GM21381 (cell line): ENCODE measurements around the gene IRS1.

Source experiments
- ATAC-seq: cut with Tn5 transposase; IDR thresholded peaks from one replicate; pipeline ENCODE4 v1.9.1; 2021; ENCODE audit warnings: mild to moderate bottlenecking, moderate library complexity; ENCODE audit not compliant: unreplicated experiment

The IRS1 gene

DNA sequence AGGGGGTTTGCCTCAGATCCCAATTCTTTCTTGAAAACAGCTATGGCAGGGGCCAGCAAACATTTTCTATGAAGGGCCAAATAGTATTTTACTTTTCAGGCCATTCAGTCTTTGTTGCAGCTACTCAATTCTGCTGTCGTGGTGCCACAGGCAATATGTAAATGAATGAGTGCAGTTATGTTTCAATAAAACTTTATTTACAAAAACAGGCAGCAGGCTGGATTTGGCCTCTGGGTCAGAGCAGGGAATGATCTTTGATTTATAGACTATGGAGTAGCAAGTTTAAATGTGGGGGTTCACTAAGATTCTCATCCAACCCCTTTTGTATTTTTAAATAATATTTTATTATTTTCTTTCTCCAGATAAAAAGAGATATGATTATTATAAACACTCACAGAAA is 72.4 kb downstream of the IRS1 start:
- ATAC-seq, result no peak

DNA sequence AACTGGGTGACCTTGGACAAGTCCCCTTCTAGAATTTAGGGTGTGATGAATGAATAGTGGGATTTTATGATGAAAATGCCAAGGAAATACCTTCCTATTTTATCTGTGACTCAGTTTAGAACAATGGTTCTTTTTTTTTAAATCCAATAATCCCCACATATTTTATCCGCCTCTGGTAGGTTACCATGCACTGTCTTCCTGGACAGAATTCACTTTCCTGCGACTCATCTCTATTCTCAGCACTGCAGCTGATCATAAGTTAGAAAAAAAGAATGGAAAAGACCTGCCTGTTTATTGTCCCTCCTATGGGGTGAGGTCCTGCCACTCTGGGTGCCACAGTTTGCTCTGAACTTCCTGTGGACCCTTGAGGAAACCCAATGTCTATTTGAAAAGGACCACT is 73.1 kb downstream of the IRS1 start:
- no peak for ATAC-seq

DNA sequence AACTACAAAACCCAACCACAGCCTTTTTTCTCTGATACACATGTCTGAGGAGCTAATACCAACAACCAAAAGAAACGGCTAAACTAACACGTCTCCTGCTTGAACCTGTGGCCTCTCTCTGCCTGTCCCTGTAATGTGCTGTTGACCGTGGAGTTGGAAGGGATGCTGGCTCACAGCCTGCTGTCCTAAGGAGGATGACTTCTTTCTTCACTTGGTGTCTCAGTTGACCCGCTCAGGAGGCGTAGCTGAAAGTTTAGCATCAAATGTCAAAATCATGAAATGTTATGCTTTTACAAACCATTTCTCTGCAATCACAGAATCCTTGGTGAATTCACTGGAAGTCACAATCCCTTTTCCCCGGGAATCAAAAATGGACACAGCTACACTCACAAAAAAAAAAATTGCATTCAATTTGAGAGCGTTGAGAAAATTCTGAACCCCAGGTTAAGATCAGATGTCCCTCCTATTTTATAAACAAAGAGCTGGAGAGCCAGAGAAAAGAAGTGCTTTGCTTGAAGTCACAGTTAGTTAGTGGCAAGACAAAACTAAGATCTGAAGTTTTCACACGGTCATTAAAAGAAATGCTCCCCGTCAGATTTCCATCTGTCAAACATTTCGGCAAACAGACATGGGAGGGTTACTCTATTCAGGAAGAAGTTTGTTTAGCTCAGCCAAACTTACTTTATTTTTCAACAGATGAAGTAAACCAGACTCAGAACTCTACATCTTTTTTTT is 74.3 kb downstream of the IRS1 start:
- ATAC-seq, result no peak

DNA sequence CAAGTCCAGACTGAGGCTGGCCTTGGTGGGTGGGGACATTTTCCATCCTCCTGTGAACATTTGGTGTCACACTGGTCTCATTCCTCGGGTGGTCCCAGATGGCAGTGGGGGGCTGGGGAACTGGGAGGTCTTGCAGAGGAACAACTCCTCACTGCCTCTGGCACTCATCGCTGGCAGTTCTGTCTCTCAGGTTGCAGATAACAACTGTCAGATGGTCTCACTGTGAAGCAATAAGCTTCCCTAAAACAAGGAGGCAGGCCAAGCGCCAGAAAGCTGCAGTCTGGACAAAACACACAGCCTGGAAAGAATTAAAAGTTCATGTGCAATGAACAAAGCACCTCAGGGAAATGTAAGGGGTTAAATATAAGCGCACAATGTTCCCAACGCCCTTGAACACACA is 78.1 kb downstream of the IRS1 start:
- no peak for ATAC-seq

DNA sequence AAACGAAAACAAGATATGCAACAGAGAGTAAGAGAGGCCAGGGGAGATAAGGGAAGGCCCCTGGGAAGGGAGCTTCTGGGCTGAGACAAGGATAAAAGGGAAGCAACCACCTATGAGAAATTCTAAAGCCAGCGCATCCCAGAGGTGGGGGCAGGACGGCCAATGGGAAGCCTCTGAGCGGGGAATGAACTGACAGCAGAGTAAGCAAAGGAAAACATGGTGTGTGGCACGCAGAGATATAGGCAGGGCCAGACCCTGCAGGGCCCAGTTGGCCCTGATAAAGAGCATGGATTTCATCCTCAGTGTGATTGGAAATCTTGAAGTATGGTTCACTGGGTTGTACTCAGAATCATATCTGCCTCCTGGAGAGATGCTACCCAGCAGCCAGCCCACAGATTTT is 78.7 kb downstream of the IRS1 start:
- ATAC-seq, result no peak

DNA sequence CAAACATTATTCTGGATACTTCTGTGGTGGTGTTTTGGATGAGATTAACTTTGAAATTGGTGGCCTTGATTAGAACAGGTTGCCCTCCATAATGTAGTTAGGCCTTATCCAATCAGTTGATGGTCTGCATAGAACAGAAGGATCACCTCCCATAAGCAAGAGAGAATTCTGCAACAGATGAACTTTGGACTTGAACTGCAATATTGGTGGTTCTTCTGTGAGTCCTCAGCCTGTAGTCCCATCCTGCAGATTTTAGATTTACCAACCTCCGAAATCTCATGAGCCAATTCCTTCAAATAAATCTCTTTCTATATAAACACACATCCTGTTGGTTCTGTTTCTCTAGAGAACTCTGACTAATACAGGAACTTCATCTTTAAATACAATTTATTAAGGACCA is 81.9 kb downstream of the IRS1 start:
- ATAC-seq, result no peak

DNA sequence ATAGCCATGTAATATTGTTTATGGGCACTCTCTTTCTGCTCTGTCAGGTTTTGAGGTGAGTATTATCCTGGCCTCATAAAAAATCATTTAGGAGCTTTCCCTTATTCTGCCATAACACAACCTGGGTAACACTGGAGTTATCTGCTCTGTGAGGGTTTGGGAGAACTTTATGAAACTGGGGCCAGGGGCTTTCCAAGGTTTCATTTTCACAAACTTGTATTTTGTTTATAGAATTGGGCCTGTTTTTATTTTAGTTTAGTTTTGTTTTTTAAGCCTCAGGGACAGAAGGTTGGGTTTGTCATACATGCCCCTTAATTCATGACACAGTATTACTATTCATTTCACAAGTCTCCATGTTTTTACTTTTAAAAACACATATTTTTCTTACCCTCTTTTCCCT is 83.5 kb downstream of the IRS1 start:
- no peak for ATAC-seq

DNA sequence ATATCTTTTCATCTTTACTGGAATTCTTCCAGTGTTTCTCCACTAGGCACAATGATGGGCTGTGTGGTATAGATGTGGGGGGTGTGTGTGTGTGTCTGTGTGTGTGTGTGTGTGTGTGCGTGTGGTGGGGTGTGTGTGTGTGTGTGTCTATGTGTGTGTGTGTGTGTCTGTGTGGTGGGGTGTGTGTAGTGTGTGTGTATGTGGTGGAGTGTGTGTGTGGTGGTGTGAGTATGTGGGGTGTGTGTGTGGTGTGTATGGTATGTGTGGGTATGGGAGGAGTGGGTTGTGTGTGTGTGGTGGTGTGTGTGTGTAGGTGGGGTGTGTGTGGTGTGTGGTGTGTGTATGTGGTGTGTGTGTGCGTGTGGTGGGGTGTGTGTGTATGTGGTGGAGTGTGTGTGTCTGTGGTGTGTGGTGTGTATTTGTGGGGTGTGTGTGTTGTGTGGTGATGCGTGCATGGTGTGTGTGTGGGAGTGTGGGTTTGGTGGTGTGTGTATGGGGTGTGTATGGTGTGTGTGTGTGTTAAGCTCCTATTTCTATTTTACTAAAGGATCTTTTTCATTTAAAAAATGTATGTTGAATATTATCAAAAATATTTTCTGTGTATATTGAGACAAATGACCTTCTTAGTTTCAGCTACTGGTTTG is 84.2 kb downstream of the IRS1 start:
- ATAC-seq, result no peak

DNA sequence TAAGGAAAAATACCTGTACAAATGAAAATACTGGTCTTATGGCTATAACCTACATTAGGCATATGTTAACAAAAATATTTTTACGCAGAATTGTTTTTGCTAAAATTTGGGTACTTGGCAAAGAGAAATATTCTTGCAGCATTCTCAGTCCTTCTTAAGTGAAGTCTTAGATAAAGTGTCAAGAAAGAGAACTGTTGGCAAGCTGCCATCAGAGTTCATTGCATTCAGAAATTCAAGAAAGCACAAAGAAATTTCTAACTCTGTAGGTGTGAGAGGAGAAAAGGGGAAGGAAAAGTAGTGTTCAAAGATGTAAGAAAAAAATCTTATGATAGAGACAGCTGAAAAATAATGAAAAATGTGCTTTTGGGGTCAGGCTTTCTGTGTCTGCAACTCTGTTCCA is 86.7 kb downstream of the IRS1 start:
- no peak for ATAC-seq

DNA sequence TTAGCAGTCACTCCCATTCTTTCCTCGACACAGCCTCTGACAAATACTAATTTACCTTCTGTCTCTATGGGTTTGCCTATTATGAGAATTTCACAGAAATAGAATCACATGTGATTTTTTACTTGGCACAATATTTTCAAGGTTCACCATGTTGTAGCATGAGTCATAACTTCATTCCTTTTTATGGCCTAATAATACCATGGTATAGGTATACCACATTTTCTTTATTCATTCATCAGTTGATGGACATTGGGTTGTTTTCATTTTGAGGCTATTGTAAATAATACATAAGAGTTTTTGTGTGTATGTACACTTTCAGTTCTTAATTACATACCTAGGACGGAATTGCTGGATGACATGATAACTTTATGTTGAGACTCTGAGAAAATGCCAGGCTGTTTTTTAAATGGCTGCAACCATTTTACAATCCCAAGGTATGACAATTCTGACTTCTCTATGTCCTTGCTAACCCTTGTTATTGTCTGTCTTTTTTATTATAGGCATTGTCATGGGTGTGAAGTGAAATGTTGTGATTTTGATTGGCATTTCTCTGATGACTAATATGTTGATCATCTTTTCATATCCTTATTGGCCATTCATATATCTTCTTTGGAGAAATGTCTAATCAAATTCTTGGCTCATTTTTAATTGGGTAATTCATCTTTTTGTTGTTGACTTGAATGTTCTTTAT is 87.9 kb downstream of the IRS1 start:
- no peak for ATAC-seq

DNA sequence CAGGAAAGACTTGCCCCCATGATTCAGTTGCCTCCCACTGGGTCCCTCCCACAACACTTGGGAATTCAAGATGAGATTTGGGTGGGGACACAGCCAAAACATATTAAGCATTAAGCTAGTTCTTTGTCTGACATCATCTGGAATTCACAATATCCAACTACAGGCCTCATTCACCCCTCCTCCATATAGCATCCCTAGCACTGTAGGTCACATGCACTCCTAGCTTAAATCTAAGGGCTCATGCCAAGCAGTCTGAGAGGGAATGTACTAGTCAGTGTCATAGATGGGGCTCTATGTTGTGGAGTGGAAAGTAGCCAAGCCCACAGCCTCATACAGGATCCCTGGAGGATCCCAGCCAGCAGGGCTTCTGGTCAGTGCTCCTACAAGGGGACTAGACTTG is 92.1 kb downstream of the IRS1 start:
- no peak for ATAC-seq

DNA sequence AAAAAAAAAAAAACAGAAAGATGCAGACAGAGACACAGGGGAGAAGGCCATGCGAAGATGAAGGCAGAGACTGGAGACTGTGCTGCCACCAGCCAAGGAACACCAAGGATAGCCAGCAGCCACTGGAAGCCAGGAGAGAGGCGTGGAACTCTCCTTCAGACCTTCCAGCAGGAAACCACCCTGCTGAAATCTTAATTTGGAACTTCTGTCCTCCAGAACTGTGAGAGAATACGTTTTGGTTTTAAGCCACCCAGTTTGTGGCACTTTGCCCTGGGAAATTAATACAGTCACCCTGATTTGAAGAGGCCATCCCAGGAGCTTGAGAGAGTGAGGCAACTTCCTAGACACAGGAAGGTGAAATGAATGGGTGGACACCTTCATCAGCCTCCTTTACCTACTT is 93.7 kb downstream of the IRS1 start:
- ATAC-seq, result no peak

DNA sequence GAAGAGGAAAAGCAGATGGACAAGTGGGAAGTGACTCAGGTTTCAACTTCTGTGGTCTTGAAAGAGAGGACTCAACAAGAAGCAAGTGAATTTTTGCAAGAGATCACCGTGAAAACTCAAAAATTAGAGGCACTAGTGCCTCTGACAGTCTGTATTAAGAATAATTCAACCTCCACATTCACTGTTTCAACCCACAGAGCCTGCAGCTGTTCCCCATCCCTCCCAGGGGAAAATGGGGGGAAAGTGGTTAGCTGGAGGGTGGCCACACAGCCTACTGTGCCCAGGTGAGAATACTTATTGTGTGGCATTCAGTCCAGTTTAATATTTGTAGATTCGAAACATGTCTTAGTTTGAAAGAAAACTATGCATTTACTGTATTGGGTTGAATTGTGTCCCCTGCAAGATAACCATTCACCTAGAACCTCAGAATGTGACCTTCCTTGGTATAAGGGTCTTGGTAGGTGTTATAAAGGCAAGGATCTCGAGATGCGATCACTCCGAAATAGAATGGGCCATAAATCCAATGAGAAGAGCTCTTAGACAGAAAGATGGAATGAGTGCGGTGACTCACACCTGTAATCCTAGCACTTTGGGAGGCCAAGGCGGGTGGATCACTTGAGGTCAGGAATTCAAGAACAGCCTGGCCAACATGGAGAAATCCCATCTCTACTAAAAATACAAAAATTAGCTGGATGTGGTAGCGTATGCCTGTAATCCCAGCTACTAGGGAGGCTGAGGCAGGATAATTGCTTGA is 94.3 kb downstream of the IRS1 start:
- no peak for ATAC-seq

DNA sequence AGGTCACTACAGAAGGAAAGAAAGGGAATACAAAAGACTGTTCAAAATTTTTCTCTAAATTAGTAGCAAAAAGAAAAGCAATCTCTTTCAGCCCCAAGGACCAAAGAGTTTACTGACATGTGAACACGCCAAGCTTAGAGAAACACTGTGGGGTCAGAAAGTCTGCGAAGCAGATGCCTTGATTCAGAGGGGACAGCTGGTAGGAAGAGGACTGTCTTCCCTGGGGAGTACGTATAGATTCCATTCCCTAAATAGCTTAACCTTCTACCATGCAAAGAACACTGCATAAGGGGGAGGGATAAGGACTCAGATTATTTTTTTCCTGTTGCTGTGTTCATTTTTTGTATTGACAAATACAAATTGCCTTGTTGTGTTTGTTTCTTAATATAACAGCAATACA is 96.1 kb downstream of the IRS1 start:
- ATAC-seq, result no peak

DNA sequence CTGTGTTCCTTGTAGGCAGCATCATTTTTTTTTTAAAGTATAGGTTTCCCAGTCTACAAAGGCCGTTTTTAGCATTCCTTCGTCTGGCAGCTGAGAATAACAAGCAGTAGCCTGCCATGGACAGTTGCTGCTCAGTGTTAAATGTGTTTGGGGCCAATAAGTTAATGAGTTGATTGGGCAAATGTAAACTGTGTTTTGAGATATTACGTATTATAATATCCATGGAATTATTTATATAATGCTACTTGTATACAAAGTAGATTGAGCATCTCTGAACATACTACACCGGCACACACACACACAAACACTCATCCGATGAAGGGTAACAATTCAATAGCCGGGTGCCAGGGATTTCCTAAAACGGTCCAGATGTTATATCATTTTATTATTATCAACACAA is 97.2 kb downstream of the IRS1 start:
- no peak for ATAC-seq

DNA sequence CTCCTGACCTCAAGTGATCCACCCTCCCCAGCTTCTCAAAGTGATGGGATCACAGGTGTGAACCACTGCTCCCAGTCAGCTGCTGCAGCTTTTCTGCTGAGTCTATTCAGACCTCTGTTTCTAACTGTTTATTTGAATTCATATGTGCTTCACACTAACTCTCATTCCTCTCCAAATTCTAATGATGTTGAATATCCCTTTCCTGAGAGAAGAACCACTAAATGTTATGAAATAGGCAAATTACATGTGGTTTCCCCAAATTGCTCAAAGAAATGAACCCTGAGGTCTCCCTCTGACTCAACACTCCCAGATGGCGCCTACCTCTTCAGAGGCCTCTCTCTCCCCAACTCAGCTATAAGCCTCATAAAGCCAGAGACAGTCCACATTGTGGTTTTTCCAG is 98.6 kb downstream of the IRS1 start:
- no peak for ATAC-seq

DNA sequence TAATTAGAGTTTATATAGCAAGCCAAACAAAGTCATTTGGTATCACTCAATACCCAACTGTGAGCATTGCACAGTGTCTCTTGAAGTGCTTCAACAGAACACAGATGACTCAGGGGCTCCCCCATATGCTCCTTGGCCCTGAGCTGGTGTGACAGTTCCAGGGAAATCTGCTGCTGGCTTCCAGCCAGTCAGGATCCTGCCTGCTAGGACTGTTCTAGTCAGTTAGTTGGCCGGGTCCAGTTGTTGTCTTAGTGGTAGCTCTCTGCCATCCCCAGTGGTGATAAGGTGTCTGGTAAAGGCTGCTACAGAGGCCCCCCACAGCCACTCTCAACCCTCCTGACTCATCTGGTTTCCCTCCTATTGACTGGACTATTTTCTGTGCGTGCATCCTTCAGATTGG is 100.3 kb downstream of the IRS1 start:
- ATAC-seq, result no peak

DNA sequence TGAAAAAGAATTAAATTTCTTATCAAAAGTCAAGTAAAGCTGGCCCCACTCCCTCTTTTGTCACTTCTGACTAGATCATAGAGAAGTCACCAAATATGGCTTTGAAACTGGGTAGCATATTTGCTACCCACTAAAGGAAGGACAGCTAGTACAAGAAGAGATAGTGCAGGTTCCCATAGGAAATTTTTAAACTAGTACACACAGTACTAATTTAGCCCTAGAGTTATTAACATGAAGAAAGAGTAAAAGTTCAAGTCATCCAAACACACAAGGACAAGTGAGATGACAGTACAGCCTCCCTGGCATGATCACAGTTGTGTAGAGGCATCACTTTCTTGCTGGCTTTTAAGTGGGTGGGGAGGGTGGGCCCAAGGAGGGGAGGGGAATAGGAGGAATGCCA is 100.9 kb downstream of the IRS1 start:
- no peak for ATAC-seq

DNA sequence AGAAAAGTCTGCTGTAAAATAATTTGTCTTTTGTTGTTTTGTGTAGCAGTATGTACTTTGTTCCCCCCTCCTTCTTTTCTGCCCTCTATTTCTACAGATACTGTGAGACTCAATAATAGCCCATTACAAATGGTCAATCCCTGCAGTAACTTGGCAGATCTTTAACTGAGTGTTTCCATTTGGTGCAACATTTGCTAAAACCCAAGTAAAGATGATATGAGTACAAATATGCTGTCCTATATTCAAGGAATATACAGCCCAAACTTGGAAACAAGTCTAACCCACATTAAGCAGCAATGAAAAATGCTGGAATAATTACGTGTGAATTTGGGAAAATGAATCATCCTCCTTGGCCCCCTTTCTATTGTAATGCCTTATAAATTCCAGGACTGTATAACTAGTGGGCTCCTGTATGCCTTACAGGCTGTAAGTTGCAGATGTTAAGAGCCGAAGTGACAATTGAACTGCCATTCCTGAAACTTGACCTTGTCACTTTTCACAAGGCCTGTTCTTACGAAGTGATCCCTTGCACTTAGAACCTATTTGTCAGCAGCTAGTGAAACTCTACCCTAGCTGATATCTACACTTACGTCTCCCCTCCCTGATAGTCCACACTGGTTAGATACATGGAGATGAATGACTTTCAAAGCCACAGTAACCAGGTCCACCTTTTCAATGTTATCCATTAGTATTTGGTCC is 104.9 kb downstream of the IRS1 start:
- no peak for ATAC-seq

DNA sequence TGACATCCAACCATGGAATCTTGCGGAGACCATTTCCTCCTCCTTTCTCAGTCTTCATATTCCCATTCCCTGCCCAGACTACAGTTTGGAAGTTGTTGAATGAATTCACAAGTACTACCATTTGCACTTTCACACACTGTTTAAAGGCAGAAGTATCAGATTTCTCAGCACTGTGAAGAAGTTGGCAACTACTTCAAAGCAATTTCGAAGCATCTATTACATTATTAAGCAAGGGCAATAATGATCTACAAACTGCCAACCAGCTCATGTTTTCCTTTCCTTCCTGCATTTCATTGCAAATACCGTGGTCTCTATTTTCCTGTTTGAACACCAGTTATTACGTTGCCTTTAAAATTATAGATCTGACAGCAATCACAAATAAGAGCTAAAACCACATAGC is 105.5 kb downstream of the IRS1 start:
- ATAC-seq, result no peak

DNA sequence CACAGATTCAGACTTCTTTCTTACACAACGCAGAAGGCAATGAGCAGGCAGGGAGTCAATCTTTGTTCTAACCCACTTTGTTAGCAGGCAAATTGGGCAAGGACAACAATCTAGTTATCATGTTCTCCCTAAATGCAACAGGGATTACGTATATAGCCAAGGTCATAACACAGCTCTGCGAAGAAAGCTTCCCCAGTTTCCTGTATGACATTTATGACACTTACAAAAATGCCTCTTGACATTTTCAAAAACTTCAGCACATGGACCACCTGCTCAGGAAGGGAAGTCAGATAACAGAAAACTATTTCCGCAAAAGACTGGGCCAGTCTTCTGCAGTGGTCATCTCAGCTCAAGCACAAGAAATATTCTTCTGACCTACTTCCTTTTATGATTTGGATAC is 106.1 kb downstream of the IRS1 start:
- no peak for ATAC-seq
